Measurements from ENCODE around the gene SPAG16. TPM values are rescaled to one million over a fixed set of nuclear protein-coding genes. Genes with fewer than 3 reads are reported as not detected.

The SPAG16 gene
- total RNA-seq, 1 experiment from 2014 or later = 16.0 TPM

DNA sequence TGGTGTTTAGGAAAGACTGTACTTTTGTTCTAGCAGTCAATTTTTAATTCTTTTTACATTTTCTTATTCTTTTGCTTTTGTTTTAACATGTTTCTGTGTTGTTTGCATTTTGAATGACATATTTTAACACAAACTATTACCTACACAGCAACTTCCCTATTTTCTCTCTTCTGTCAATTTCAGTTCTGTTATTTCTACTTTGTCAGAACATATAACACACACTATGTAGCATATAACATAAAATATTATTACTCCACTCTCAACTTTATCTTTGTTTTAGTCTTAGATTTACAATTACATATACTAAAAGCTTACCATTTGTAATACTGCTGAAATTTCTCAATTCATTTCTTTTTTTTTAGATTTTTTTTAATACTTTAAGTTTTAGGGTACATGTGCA lies 753.9 kb downstream of the SPAG16 start:
- DNase-seq (ENCODE audit: low spot score) (no peak), ATAC-seq (no peak)
- H3K36me3 Mint-ChIP-seq = peaks cover 19% of the 10 kb centered on the region; the same call in 1 of the 2 replicates
- ChIA-PET CTCF (no interaction called here), POLR2A (no interaction called here)
- H3K4me3 Mint-ChIP-seq = no peak overlapping the region
- peaks cover 21% of the 10 kb centered on the region for H3K9me3 Mint-ChIP-seq
- H3K27ac Mint-ChIP-seq = no peak overlapping the region
- H3K27me3 Mint-ChIP-seq (ENCODE audit: low read depth) = no peaks in the 10 kb centered on the region
- TF ChIP-seq SOX15 (CRISPR knock-in tag; IDR thresholded peaks at IDR 0.05) = no peak
- TF ChIP-seq ZNF263 (CRISPR knock-in tag; IDR thresholded peaks at IDR 0.05; ENCODE audit: low read depth) = no peak
- no peak for TF ChIP-seq CREB1 (CRISPR knock-in tag; IDR thresholded peaks at IDR 0.05)
- TF ChIP-seq ETV6 (CRISPR knock-in tag; IDR thresholded peaks at IDR 0.05) = no peak
- TF ChIP-seq SMAD4 (CRISPR knock-in tag; IDR thresholded peaks at IDR 0.05) = no peak
- no peak for TF ChIP-seq TEAD1 (CRISPR knock-in tag; IDR thresholded peaks at IDR 0.05)
- no peak for TF ChIP-seq PRRX2 (CRISPR knock-in tag; IDR thresholded peaks at IDR 0.05)
- no peak for TF ChIP-seq TCF7 (CRISPR knock-in tag; IDR thresholded peaks at IDR 0.05; ENCODE audit: low read depth)
- no peak for TF ChIP-seq JAZF1 (CRISPR knock-in tag; IDR thresholded peaks at IDR 0.05)
- 0 out of 2 replicates have a peak, but pooled peaks cover 3% of the 10 kb centered on the region for H3K4me1 Mint-ChIP-seq

DNA sequence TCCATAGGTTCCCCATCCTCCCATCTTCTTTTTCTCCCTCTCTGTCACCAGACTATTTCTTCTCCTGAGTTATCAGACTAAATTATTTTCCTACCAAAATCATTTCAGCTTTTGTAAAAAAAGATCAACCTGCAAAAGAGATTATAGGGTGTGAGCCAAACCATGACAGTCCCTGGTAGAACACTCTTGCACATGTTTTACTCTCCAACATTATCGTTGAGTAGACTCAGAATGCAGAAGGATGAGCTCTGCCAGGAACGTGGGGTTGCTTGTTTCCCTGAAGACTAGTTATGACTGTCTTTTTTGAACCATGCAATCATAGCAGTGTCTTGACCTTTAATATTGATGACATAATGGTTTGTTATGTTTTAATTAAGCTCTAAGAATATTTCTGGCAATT lies 766.5 kb downstream of the SPAG16 start:
- DNase-seq (ENCODE audit: low spot score) (no peak), ATAC-seq (no peak)
- TF ChIP-seq, protein P1, sequence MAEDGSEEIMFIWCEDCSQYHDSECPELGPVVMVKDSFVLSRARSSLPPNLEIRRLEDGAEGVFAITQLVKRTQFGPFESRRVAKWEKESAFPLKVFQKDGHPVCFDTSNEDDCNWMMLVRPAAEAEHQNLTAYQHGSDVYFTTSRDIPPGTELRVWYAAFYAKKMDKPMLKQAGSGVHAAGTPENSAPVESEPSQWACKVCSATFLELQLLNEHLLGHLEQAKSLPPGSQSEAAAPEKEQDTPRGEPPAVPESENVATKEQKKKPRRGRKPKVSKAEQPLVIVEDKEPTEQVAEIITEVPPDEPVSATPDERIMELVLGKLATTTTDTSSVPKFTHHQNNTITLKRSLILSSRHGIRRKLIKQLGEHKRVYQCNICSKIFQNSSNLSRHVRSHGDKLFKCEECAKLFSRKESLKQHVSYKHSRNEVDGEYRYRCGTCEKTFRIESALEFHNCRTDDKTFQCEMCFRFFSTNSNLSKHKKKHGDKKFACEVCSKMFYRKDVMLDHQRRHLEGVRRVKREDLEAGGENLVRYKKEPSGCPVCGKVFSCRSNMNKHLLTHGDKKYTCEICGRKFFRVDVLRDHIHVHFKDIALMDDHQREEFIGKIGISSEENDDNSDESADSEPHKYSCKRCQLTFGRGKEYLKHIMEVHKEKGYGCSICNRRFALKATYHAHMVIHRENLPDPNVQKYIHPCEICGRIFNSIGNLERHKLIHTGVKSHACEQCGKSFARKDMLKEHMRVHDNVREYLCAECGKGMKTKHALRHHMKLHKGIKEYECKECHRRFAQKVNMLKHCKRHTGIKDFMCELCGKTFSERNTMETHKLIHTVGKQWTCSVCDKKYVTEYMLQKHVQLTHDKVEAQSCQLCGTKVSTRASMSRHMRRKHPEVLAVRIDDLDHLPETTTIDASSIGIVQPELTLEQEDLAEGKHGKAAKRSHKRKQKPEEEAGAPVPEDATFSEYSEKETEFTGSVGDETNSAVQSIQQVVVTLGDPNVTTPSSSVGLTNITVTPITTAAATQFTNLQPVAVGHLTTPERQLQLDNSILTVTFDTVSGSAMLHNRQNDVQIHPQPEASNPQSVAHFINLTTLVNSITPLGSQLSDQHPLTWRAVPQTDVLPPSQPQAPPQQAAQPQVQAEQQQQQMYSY (CRISPR knock-in tag; IDR thresholded peaks at IDR 0.05) = no peak
- no peak for TF ChIP-seq NFE2L1 (CRISPR knock-in tag; IDR thresholded peaks at IDR 0.05)
- TF ChIP-seq NR2C2 (CRISPR knock-in tag; IDR thresholded peaks at IDR 0.05) = no peak
- TF ChIP-seq EMX1 (CRISPR knock-in tag; IDR thresholded peaks at IDR 0.05) = no peak
- no peak for TF ChIP-seq SP1 (CRISPR knock-in tag; conservative IDR thresholded peaks at IDR 0.05)
- no peak for TF ChIP-seq TEAD1 (CRISPR knock-in tag; IDR thresholded peaks at IDR 0.05)
- TF ChIP-seq NR1H2 (CRISPR knock-in tag; IDR thresholded peaks at IDR 0.05) = no peak
- TF ChIP-seq, protein P2, sequence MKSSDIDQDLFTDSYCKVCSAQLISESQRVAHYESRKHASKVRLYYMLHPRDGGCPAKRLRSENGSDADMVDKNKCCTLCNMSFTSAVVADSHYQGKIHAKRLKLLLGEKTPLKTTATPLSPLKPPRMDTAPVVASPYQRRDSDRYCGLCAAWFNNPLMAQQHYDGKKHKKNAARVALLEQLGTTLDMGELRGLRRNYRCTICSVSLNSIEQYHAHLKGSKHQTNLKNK (CRISPR knock-in tag; IDR thresholded peaks at IDR 0.05) = no peak
- TF ChIP-seq ESRRA (CRISPR knock-in tag; IDR thresholded peaks at IDR 0.05; ENCODE audit: borderline replicate concordance) = no peak
- no peak for TF ChIP-seq RORB (CRISPR knock-in tag; IDR thresholded peaks at IDR 0.05)
- peaks cover 8% of the 10 kb centered on the region for H3K36me3 Mint-ChIP-seq
- peaks cover 10% of the 10 kb centered on the region for H3K9me3 Mint-ChIP-seq
- H3K4me1 Mint-ChIP-seq = no peaks in the 10 kb centered on the region
- H3K27ac Mint-ChIP-seq = no peak overlapping the region
- ChIA-PET POLR2A (interaction anchor here (0.6 kb wide), 1 partner anchor 666 kb away, joined by 3 read pairs; no protein-coding TSS in a partner anchor), CTCF (interaction anchor here (1.6 kb wide), 1 partner anchor 243 kb away, joined by 3 read pairs; no protein-coding TSS in a partner anchor)
- no peaks in the 10 kb centered on the region for H3K27me3 Mint-ChIP-seq (ENCODE audit: low read depth)
- no peak overlapping the region for H3K4me3 Mint-ChIP-seq

DNA sequence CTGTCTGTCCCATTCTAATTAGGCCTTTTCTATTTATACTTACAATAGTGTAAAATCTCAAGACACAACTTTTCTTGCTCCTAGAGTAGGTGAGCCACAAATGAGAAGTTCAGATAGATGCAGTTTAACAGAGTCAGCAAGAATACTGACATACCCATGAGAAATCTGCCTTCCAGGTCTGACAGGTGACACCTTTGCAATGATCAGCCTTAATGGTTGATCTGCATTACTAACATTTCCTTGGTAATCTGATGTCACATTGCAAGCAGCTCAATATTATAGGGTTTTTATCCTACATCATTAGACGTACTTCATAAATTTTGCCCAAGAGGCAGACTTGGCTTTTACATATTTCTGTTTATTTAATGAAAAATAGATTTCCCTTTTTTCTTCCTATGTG lies 767.3 kb downstream of the SPAG16 start:
- H3K27me3 Mint-ChIP-seq (ENCODE audit: low read depth) = no peaks in the 10 kb centered on the region
- DNase-seq (ENCODE audit: low spot score) = no peak
- ChIA-PET CTCF (no interaction called here), POLR2A (no interaction called here)
- H3K4me1 Mint-ChIP-seq = no peaks in the 10 kb centered on the region
- no peaks in the 10 kb centered on the region for H3K36me3 Mint-ChIP-seq
- no peak overlapping the region for H3K27ac Mint-ChIP-seq
- ATAC-seq = no peak
- H3K9me3 Mint-ChIP-seq = peaks cover 1% of the 10 kb centered on the region; the same call in 1 of the 2 replicates
- H3K4me3 Mint-ChIP-seq = no peak overlapping the region
- no peak for TF ChIP-seq JAZF1 (CRISPR knock-in tag; IDR thresholded peaks at IDR 0.05)
- no peak for TF ChIP-seq SP1 (CRISPR knock-in tag; conservative IDR thresholded peaks at IDR 0.05)
- TF ChIP-seq, protein P3, sequence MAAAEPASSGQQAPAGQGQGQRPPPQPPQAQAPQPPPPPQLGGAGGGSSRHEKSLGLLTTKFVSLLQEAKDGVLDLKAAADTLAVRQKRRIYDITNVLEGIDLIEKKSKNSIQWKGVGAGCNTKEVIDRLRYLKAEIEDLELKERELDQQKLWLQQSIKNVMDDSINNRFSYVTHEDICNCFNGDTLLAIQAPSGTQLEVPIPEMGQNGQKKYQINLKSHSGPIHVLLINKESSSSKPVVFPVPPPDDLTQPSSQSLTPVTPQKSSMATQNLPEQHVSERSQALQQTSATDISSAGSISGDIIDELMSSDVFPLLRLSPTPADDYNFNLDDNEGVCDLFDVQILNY (CRISPR knock-in tag; IDR thresholded peaks at IDR 0.05) = no peak
- TF ChIP-seq ZBTB21 (CRISPR knock-in tag; IDR thresholded peaks at IDR 0.05; ENCODE audit: borderline replicate concordance) = no peak
- TF ChIP-seq, protein P4, sequence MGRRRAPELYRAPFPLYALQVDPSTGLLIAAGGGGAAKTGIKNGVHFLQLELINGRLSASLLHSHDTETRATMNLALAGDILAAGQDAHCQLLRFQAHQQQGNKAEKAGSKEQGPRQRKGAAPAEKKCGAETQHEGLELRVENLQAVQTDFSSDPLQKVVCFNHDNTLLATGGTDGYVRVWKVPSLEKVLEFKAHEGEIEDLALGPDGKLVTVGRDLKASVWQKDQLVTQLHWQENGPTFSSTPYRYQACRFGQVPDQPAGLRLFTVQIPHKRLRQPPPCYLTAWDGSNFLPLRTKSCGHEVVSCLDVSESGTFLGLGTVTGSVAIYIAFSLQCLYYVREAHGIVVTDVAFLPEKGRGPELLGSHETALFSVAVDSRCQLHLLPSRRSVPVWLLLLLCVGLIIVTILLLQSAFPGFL (CRISPR knock-in tag; IDR thresholded peaks at IDR 0.05; ENCODE audit: borderline replicate concordance) = no peak
- TF ChIP-seq, protein P5, sequence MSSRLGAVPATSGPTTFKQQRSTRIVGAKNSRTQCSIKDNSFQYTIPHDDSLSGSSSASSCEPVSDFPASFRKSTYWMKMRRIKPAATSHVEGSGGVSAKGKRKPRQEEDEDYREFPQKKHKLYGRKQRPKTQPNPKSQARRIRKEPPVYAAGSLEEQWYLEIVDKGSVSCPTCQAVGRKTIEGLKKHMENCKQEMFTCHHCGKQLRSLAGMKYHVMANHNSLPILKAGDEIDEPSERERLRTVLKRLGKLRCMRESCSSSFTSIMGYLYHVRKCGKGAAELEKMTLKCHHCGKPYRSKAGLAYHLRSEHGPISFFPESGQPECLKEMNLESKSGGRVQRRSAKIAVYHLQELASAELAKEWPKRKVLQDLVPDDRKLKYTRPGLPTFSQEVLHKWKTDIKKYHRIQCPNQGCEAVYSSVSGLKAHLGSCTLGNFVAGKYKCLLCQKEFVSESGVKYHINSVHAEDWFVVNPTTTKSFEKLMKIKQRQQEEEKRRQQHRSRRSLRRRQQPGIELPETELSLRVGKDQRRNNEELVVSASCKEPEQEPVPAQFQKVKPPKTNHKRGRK (CRISPR knock-in tag; IDR thresholded peaks at IDR 0.05; ENCODE audit: borderline replicate concordance) = no peak
- TF ChIP-seq ATF1 (CRISPR knock-in tag; IDR thresholded peaks at IDR 0.05) = no peak
- TF ChIP-seq ELF4 (CRISPR knock-in tag; IDR thresholded peaks at IDR 0.05; ENCODE audit: low read depth) = no peak
- TF ChIP-seq ZNF219 (CRISPR knock-in tag; IDR thresholded peaks at IDR 0.05; ENCODE audit: borderline replicate concordance) = no peak
- no peak for TF ChIP-seq GRHL2 (CRISPR knock-in tag; IDR thresholded peaks at IDR 0.05; ENCODE audit: insufficient replicate concordance, severe bottlenecking)
- no peak for TF ChIP-seq OVOL2 (CRISPR knock-in tag; IDR thresholded peaks at IDR 0.05; ENCODE audit: borderline replicate concordance)
